NCI-H69 (cell line): ENCODE results near the gene MEPCE.
"Not testable (repeated sequence)": the region's sequence is repeated elsewhere in the genome, so short reads cannot be mapped to it uniquely, and the experiment has no call there.

Experiments
- DNase-seq: peaks from one replicate; lab custom pipeline; 2025; lab: John Stamatoyannopoulos, UW

Gene MEPCE

DNA sequence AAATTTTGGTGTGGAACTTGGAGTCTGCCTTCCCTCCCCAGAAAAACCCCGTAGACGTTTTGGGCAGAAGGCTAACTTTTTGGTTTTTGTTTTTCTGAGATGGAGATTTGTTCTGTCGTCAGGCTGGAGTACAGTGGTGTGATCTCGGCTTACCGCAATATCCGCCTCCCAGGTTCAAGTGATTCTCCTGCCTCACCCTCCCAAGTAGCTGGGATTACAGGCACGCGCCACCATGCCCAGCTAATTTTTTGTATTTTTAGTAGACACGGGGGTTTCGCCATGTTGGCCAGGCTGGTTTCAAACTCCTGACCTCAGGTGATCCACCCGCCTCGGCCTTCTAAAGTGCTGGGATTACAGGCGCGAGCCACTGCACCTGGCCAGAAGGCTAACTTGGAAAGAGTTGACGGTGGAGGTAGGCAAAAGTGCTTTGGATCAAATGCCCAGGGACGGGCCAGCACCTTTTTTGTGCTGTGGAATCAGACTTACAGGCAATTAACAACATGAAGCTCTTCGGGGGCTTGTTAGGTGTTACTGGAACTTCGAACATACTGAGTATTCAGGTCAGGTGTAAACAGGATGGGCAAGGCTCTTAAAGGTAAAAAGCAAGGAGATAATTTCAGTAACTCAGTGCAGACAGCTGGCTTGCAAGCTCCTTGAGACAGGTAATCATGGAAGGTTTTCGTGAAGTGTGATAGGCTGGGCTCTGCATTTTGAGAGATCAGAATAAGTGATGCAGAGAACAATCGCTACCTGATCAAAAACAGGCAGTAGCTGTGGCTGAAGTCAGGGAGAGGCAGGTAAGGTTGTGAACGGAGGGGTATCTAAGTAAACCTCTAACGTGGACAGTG, 4.9 kb downstream of the MEPCE start:
- no peak for DNase-seq

DNA sequence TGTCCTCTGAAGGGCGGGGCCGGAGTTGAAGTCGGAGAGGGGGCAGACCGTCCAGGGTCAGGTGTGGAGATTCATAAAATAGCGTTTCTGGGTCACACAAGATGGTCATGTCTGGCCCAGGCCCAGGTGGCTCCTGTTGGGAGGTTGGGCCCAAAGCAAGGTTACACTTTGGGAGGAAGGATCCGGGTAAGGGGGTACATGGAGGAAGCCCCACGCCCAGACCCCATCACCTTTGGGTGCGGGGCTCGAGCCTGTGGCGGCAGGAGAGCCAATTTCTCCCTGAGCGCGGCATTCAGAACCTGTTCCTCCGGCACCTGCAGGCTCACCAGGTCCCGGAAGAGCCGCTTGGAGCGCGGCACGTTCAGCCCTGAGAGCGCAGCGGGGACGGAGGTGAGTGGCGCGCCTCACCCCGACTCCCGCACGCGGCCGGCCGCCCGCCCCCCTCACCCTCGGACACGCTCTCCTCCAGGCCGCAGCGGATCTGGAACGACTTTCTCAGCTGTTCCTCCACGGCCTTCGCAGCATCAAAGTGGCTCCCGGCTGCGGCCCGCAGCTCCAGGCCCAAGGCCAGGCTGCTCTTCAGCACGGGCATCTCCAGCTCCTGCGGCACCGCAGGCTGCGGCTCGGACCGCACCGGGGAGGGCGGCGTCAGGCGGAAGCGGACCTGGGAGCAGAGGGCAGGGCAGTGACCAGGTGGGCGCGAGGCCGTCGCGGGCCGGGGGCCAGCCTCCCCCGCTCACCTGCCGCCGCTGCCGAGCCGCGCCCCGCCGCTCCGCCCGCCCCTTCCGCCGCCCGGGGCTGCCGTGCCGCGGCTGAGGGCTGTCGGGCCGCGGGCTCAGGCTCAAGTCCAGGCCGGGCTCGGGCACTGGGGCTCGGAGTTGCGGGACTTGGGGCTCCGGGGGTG, 6.0 kb downstream of the MEPCE start:
- DNase-seq: peak; percentile 76

DNA sequence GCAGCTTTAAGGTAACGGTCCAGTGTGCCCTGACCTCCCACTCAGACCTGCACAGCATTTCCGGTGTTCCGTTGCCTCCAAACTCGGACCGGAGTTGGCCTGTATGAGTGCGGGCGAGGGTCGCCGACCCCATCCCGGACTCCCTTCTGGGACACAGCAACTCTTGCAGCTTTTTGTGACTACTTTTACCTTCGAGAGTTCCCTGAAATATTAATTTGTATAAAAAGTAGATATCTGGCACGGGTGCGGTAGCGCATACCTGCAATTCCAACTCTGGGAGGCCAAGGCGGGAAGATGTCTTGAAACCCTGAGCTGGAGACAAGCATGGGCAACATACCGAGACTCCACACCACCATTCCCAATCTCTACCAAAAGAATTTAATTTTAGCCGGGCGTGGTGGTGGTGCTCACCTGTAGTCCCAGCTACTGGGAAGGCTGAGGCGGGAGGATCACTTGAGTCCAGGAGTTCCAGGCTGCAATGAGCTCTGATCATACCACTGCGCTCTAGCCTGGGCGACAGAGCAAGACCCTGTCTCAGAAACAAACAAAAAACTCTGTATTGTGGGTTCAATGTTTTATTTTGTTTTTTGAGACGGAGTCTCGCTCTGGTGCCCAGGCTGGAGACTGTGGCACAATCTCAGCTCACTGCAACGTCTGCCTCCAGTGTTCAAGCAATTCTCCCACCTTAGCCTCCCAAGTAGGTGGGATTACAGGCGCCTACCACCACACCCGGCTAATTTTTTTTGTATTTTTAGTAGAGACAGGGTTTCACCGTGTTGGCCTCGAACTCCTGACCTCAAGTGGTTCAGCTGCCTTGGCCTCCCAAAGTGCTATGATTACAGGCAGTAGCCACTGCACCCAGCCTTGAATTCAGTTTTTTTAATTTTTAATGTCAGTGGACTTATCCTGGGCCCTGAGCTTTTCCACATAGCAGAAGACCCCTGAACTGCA, 7.8 kb downstream of the MEPCE start:
- no peak for DNase-seq

DNA sequence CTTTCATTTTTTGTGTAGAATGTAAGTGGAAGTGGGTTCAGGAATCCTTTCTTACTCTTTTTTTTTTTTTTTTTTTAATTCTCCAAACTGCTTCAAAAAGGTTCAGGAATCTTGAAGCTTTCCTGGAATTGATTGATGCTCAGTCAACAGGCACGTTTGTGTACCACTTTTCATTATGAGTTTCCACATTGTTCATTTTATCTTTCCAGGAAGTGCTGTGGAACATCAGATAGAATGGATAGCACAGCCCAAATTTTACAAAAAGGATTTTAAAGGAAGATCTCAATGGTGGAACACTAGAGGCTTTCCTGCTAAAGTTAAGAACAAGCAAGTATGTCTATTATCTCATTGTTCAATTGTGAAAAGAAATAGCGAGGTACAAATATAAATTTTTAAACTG, 8.5 kb downstream of the MEPCE start:
- no peak for DNase-seq

DNA sequence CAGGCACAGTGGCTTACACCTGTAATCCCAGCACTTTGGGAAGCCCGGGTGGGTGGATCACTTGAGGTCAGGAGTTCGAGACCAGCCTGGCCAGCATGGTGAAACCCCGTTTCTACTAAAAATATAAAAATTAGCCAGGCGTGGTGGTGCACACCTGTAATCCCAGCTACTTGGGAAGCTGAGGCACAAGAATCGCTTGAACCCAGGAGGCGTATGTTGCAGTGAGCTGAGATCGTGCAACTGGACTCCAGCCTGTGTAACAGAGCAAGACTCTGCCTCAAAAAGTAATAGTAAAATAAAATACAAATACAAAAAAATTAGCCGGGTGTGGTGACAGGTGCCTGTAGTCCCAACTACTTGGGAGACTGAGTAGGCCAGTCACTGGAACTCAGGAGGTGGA, 9.1 kb downstream of the MEPCE start:
- not testable (repeated sequence) for DNase-seq

DNA sequence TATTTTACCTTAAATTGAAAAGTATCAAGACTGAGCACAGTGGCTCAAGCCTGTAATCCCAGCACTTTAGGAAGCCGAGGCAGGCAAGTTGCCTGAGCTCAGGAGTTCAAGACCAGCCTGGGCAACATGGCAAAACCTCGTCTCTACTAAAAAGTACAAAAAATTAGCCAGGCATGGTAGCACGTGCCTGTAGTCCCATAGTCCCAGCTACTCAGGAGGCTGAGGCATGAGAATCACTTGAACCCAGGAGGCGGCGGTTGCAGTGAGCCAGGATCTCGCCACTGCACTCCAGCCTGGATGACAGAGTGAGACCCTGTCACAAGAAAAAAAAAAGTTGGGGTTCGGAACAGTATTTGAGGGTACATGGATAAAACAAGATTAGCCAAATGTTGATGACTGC, 9.6 kb downstream of the MEPCE start:
- not testable (repeated sequence) for DNase-seq

DNA sequence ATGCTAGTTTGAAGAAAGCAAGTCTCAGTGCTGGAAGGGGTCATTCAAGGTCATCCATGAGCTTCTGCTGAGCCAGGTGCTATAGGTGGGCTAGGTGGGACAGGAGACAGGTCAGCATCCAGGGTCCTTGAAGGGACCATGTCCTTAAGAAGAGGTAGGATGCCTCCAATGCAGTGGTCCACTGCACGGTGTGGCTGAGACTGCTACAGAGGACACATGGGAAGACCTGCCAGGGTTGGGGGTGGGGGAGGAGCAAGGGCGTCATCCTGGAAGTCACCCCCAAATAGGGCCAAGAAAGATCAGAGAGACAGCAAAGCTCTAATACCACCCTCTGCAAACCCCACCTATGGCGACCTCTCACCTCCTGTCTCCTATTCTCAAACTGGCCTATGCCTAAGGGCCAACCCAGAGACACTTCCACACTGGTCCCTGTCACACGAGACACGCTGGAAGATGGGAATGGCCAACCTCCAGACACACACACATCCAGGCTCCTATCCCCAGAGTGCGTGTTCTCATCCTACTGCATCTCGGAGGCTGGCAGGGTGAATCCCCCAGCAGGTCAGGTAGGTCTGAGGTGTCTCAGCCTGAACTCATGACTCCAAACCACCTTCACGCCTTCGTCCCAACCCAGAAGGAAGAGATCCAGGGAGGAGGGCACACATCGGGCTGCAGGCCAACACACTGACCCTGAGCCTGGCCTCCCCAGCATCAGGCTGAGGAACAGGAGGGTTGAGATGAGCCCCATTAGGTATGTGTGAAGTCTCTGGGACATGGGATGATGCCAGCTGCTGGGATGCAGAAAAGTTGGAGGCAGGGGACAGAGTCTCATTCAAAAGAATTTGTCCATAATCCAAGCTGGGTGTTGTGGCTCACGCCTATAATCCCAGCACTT, 12.3 kb downstream of the MEPCE start:
- DNase-seq: no peak

DNA sequence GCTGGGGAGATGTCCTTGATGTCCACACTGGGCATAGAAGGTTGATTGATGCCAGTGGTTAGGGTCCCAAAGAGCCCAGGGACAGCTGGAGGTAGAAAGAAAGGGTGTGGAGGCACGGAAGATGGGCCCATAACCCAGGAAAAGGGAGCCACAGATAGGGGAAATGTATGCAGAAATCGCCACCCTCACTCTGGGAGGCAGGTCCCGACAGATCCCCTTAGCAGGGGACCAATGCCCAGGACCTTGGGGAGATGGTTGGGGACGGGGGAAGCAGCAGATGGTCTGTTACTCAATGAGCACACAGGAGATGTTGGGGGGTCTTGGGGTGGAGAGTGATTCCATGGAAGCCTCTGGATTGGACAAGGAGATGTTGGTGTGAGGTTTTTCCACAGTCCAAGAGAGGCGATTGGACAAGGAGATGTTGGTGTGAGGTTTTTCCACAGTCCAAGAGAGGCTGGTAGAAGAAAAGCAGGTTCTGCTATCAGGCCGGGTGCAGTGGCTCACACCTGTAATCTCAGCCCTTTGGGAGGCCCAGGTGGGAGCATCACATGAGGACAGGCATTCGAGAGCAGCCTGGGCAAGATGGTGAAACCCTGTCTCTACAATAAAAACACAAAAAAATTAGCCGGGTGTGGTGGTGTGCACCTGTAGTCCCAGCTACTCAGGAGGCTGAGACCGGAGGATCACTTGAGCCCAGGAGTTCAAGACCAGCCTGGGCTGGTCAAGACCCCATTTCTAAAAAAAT, 13.6 kb downstream of the MEPCE start:
- DNase-seq: no peak

DNA sequence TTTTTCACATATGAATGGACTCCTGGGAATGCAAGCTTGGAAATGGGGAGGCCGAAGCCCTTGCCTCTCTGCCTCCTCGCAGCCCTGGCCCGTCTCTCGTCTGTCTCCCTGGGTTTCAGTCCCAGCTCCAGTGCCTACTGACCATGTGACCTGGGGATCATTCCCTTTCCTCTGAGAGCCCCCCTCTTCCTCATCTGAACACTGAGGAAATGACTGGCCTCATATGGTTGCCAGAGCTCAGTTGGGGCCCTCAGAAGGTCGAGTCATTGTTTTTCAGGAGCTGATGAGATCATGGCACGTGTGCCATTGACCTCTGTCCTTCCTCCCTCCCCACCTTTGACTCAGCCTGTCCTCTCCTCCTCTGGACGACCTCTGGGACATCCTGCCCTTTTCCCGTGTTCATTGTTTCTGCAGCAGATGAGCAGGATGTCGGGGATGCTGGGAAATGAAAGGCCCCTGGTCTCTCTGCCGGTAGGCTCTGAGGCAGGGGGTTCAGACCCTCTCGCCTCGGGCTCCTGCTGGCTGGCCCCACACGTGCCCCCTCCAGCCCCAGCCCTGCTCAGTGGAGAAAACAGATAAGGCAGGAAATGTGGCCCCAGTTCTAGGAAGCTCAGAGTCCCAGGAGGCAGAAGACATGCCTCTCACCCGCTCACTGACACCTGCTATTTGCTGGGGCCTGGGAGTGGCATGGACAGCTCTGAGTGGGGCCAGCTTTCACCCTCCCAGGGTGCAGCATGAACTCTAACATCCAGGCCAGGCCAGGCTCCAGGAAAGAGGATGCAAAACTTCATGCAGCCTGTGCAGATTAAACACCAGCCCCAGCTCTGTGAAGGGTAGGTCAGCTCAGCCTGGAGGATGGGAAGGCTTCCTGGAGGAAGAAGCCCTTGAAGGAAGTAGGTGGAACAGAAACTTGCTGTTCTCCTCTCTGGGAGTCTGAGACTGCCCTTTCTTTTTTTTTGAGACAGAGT, 15.0 kb downstream of the MEPCE start:
- no peak for DNase-seq

DNA sequence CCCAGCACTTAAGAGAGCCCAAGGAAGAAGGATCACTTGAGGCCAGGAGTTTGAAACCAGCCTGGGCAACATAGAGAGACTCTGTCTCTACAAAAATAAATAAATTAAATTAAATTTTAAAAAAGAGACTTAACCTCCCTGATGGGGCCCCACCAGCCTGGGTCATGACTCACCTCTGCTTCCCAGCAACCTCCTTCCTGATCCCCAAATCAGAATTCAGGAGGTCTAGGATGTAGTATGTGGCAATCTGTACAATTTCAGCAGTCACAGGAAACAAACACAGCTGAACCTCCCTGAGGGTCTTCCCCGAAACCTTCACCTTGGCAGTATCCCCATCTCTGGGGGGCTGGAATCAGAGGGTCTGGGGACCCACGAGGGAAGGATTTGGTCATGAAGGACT, 16.4 kb downstream of the MEPCE start:
- no peak for DNase-seq

DNA sequence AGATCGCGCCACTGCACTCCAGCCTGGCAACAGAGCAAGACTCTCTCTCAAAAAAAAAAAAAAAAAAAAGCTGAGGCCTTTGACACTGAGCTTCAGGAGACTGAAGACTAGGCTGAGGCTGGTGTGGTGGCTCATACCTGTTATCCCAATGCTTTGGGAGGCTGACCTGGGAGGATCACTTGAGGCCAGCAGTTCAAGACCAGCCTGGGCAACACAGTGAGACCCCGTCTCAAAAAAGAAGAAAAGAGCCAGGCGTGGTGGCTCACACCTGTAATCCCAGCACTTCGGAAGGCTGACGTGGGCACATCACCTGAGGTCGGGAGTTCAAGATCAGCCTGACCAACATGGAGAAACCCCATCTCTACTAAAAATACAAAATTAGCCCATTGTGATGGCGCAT, 17.7 kb downstream of the MEPCE start:
- not testable (repeated sequence) for DNase-seq

DNA sequence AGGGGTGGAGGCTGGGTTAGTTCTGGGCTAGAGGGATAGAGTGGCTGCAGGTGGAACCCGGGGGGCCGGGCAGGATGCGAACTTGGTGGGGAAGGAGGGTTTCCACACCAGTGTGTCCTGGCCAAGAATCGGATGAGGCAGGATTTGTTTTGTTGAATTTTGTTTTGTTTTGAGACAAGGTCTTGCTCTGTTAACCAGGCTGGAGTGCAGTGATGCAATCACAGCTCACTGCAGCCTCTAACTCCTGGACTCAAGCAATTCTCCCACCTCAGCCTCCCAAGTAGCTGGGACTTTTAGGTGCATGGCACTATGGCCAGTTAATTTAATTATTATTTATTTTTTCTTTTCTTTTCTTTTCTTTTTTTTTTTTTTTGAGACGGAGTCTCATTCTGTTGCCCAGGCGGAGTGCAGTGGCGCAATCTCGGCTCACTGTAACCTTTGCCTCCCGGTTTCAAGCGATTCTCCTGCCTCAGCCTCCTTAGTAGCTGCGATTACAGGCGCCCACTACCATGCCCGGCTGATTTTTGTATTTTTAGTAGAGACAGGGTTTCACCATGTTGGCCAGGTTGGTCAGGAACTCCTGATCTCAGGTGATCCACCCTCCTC, 19.7 kb downstream of the MEPCE start:
- no peak for DNase-seq

DNA sequence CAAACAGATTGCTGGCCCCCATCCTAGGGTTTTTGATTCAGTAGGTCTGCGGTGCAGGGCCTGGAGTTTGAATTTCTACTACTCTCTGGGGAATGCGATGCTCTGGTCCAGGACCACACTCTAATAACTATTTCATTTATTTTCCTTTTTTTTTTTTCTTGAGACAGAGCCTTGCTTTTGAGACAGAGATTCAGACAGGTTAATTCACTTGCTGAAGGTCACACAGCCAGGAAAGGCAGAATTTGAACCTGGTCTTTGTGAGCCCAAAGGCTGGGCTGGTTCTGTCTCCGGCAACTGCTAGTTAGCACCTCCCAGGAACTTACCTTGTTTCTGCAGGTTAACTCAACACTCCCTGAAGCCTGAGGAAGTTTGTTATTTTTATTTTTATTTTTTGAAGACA, 22.9 kb downstream of the MEPCE start:
- no peak for DNase-seq

DNA sequence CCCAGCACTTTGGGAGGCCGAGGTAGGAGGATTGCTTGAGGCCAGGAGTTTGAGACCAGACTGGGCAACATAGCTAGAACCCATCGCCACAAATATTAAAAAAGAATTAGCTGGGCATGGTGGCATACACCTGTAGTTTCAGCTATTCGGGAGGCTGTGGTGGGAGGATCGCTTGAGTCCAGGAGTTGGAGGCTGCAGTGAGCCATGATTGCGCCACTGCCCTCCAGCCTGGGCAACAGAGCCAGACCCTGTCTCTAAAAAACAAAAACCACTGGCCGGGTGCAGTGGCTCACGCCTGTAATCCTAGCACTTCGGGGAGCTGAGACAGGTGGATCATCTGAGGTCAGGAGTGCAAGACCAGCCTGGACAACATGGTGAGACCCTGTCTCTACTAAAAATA, 24.2 kb downstream of the MEPCE start:
- DNase-seq: not testable (repeated sequence)

DNA sequence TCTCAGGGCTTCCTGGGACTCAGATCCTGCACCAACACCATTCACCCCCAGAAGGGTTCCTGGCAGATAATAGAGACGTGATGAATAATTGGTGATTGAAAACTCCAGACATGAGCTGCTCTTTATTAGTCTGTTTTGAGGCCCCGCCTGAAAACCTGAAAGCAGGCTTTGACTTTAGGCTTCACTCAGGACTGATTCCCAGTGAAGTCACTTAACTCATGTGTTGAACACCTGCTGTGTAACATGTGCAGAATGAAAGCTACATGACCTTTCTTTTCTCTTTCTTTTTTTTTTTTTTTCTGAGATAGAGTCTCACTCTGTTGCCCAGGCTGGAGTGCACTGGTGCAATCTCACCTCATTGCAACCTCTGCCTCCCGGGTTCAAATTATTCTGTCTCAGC, 25.6 kb downstream of the MEPCE start:
- DNase-seq: no peak

DNA sequence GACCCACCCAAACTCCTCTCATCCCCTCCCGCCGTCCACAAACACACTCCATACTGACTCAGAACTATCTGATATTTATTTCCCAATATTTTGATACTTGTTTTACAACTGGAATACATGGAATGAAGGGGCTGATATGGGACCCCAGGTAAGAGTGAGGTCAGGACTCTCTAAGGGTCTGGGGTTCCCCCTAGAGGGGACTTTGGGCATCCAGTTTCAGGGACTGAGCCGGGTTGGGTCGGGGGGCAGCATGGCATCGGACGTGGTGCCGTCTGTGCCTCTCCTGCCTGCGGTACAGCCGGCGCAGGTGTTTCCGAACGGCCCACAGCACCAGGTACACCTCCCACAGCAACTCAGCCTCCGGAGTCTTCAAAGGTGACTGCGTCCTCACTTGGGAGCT, 26.9 kb downstream of the MEPCE start:
- DNase-seq: no peak

DNA sequence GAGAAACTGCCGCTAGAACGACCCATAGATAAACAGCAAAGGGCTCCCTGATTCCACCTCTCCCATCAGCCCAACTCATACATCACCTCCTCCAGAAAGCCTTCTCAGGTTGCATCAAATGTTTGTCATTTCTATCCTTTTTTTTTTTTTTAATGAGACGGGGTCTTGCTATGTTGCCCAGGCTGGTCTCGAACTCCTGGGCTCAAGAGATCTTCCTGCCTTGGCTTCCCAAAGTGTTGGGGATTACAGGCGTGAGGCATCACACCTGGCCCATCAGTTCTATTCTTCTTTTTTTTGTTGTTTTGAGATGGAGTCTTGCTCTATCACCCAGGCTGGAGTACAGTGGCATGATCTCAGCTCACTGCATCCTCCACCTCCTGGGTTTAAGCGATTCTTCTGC, 27.4 kb downstream of the MEPCE start:
- DNase-seq: no peak

DNA sequence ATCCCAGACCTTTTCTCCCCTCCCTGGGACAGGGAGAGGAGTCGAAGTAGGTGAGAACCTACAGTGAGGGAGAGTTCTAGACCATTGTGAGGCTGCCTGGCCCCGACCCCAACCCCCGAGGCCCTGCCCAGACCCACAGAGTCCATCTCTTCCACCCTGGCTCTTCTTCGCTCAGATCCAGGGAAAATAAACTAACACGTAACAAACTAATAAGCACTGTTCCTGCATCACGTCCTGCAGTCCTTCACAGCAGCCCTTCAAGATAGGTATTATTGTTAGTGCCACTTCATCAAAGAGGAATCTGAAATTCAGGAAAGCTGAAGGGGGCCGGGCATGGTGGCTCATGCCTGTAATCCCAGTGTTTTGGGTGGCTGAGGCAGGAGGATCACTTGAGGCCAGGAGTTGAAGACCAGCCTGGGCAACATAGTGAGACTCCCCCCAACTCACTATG, 34.6 kb downstream of the MEPCE start, which contains the start of gene SPACDR:
Gene SPACDR, minus strand, starts transcription at position 51 of the 451 bp plus-strand sequence. CDS start 235 bp downstream, outside the sequence.
- DNase-seq: no peak
